ENCODE data around the gene SOAT1.

DNA sequence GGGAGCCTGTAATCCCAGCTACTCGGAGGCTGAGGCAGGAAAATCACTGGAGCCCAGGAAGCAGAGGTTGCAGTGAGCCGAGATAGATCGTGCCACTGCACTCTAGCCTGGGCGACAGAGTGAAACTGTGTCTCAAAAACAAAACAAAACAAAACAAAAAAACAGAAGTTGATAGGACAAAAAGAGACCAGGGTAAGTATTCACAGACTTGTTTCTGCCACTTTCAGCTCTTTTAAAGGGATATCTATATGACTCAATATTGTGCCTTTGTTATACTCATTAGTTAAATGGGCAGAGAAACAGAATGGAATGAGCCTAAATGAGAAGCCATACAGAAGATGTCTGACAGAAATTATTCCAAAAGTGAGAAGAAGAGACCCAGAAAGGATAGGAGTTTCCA is 41.0 kb upstream of the SOAT1 start:
- TF ChIP-seq, protein P1, sequence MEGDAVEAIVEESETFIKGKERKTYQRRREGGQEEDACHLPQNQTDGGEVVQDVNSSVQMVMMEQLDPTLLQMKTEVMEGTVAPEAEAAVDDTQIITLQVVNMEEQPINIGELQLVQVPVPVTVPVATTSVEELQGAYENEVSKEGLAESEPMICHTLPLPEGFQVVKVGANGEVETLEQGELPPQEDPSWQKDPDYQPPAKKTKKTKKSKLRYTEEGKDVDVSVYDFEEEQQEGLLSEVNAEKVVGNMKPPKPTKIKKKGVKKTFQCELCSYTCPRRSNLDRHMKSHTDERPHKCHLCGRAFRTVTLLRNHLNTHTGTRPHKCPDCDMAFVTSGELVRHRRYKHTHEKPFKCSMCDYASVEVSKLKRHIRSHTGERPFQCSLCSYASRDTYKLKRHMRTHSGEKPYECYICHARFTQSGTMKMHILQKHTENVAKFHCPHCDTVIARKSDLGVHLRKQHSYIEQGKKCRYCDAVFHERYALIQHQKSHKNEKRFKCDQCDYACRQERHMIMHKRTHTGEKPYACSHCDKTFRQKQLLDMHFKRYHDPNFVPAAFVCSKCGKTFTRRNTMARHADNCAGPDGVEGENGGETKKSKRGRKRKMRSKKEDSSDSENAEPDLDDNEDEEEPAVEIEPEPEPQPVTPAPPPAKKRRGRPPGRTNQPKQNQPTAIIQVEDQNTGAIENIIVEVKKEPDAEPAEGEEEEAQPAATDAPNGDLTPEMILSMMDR (IDR thresholded peaks at IDR 0.05): no peak
- TF ChIP-seq POLR2A (IDR thresholded peaks at IDR 0.05): no peak
